ENCODE results near the gene KCNH2.
"Not testable (repeated sequence)": the region's sequence is repeated elsewhere in the genome, so short reads cannot be mapped to it uniquely, and the experiment has no call there.

The KCNH2 gene

GRCh38 chr7:150927157-150927955 lies 50.8 kb downstream of the KCNH2 start:
- no peak for DNase-seq

GRCh38 chr7:150926066-150926465 lies 52.1 kb downstream of the KCNH2 start:
- no peak for DNase-seq

- no peak for DNase-seq
These were observed 53.7 kb downstream of the KCNH2 start for GRCh38 chr7:150924369-150924781.

- no peak for DNase-seq
These were observed 54.3 kb downstream of the KCNH2 start for GRCh38 chr7:150923802-150924201.

- no peak for DNase-seq
These were observed 54.9 kb downstream of the KCNH2 start for GRCh38 chr7:150923196-150923595.

GRCh38 chr7:150919160-150919559 lies 59.0 kb downstream of the KCNH2 start:
- no peak for DNase-seq

- no peak for DNase-seq
These were observed 59.7 kb downstream of the KCNH2 start for GRCh38 chr7:150918378-150918777.

- no peak for DNase-seq
These were observed 60.2 kb downstream of the KCNH2 start for GRCh38 chr7:150917969-150918368.

- DNase-seq = no peak
These were observed 61.5 kb downstream of the KCNH2 start for GRCh38 chr7:150916670-150917069.

GRCh38 chr7:150914966-150915365 lies 63.2 kb downstream of the KCNH2 start:
- DNase-seq = no peak

GRCh38 chr7:150914196-150914595 lies 63.9 kb downstream of the KCNH2 start:
- DNase-seq = no peak

- DNase-seq = no peak
These were observed 65.7 kb downstream of the KCNH2 start for GRCh38 chr7:150912427-150912826.

GRCh38 chr7:150911590-150912267 lies 66.4 kb downstream of the KCNH2 start:
- no peak for DNase-seq

GRCh38 chr7:150910996-150911422 lies 67.1 kb downstream of the KCNH2 start:
- DNase-seq = no peak

GRCh38 chr7:150910305-150910995 lies 67.7 kb downstream of the KCNH2 start:
- not testable (repeated sequence) for DNase-seq

GRCh38 chr7:150909200-150909995 lies 68.7 kb downstream of the KCNH2 start:
- peak; percentile 33 to 50 for DNase-seq

- DNase-seq = no peak
These were observed 69.9 kb downstream of the KCNH2 start for GRCh38 chr7:150908173-150908572.

GRCh38 chr7:150904011-150904909 lies 73.9 kb downstream of the KCNH2 start:
- DNase-seq = no peak

GRCh38 chr7:150903606-150904005 lies 74.5 kb downstream of the KCNH2 start:
- no peak for DNase-seq

- no peak for DNase-seq
These were observed 75.8 kb downstream of the KCNH2 start for GRCh38 chr7:150902078-150903033.
